Neural cell (in vitro differentiated cells): ENCODE results near the gene FBP1. TPM values are rescaled to one million over a fixed set of nuclear protein-coding genes. Genes with fewer than 3 reads are reported as not detected.

Experiments used
- H2AFZ ChIP-seq: fragments of 200-600, 300-800 bp; sonication (generic), shearing (Covaris generic); 2 replicates; pipeline ENCODE4 v1.6.0; 2014; ENCODE audit warnings: low read depth, mild to moderate bottlenecking, antibody characterized with exemption, low read length, moderate library complexity
- H3F3A ChIP-seq: fragments of 200-600 bp; shearing (Covaris generic); 2 replicates; pipeline ENCODE4 v1.6.1; 2016; ENCODE audit warnings: mild to moderate bottlenecking, moderate library complexity, mixed read lengths, antibody characterized with exemption, low read length; ENCODE audit not compliant: insufficient read depth, poor library complexity, severe bottlenecking
- H3K27ac ChIP-seq: fragments of 200-600, 300-800 bp; sonication (generic), shearing (Covaris generic); 2 replicates; pipeline ENCODE4 v1.5.1; 2014; ENCODE audit warnings: mild to moderate bottlenecking, low read length, moderate library complexity
- H3K27me3 ChIP-seq: fragments of 300-800, 200-600 bp; sonication (generic), shearing (Covaris generic); 2 replicates; pipeline ENCODE4 v1.6.0; 2014; ENCODE audit warnings: mild to moderate bottlenecking, low read depth, low read length, moderate library complexity; ENCODE audit not compliant: insufficient read depth
- H3K36me3 ChIP-seq: fragments of 300-800, 200-600 bp; sonication (generic), shearing (Covaris generic); 2 replicates; pipeline ENCODE4 v1.5.1; 2014; ENCODE audit warnings: mild to moderate bottlenecking, antibody characterized with exemption, low read length, moderate library complexity; ENCODE audit not compliant: insufficient read depth
- H3K4me2 ChIP-seq: fragments of 300-800, 200-600 bp; sonication (generic), shearing (Covaris generic); 2 replicates; pipeline ENCODE4 v1.6.0; 2014; ENCODE audit warnings: mild to moderate bottlenecking, low read length
- H3K4me3 ChIP-seq: fragments of 300-800, 200-600 bp; sonication (generic), shearing (Covaris generic); 2 replicates; pipeline ENCODE4 v1.5.1; 2014; ENCODE audit warnings: mild to moderate bottlenecking, low read length, moderate library complexity
- H3K79me2 ChIP-seq: fragments of 200-600 bp; shearing (Covaris generic); replicated peaks from 2 replicates; pipeline ENCODE4 v1.6.0; 2014; ENCODE audit warnings: mild to moderate bottlenecking, low read length, moderate library complexity; ENCODE audit not compliant: insufficient read depth
- H3K9ac ChIP-seq: fragments of 300-800, 200-600 bp; sonication (generic), shearing (Covaris generic); 2 replicates; pipeline ENCODE4 v1.6.1; 2016; ENCODE audit warnings: mild to moderate bottlenecking, low read length, mixed read lengths
- H3K9me2 ChIP-seq: fragments of 200-600 bp; shearing (Covaris generic); 2 replicates; pipeline ENCODE4 v1.6.1; 2016; ENCODE audit warnings: mild to moderate bottlenecking, low read length, mixed read lengths; ENCODE audit not compliant: insufficient read depth
- H3K9me3 ChIP-seq: fragments of 200-600, 300-800 bp; sonication (generic), shearing (Covaris generic); 2 replicates; pipeline ENCODE4 v1.6.1; 2016; ENCODE audit warnings: mild to moderate bottlenecking, mixed run types, low read length, moderate library complexity, mixed read lengths
- H4K20me1 ChIP-seq: fragments of 200-600 bp; shearing (Covaris generic); 2 replicates; pipeline ENCODE4 v1.6.1; 2016; ENCODE audit warnings: mild to moderate bottlenecking, mixed run types; ENCODE audit not compliant: insufficient read depth
- CTCF ChIP-seq: fragments of 450-650 bp; IDR thresholded peaks from 2 replicates; pipeline ENCODE4 v1.5.1; 2014; ENCODE audit warnings: antibody characterized with exemption, mild to moderate bottlenecking, moderate library complexity; ENCODE audit not compliant: poor library complexity, severe bottlenecking
- EP300 ChIP-seq: fragments of 450-650 bp; conservative IDR thresholded peaks from 2 replicates; pipeline ENCODE4 v1.6.1; 2014; ENCODE audit warnings: antibody characterized with exemption, mild to moderate bottlenecking, moderate library complexity; ENCODE audit not compliant: poor library complexity, severe bottlenecking
- EZH2 ChIP-seq: fragments of 200-600, 300-800 bp; shearing (Covaris generic), sonication (generic); IDR thresholded peaks from 2 replicates; pipeline ENCODE4 v1.6.1; 2014; ENCODE audit warnings: antibody characterized with exemption, low read length, borderline replicate concordance, mild to moderate bottlenecking; ENCODE audit not compliant: insufficient read depth, poor library complexity, severe bottlenecking
- MXI1 ChIP-seq: fragments of 450-650 bp; conservative IDR thresholded peaks from 2 replicates; pipeline ENCODE4 v1.6.1; 2014; ENCODE audit warnings: antibody characterized with exemption, mild to moderate bottlenecking; ENCODE audit not compliant: poor library complexity, severe bottlenecking
- POLR2AphosphoS5 ChIP-seq: IDR thresholded peaks from 2 replicates; pipeline ENCODE4 v1.6.1; 2012
- RAD21 ChIP-seq: fragments of 450-650 bp; conservative IDR thresholded peaks from 2 replicates; pipeline ENCODE4 v1.6.1; 2014; ENCODE audit warnings: antibody characterized with exemption, mild to moderate bottlenecking, moderate library complexity
- REST ChIP-seq: IDR thresholded peaks from 2 replicates; pipeline ENCODE4 v1.6.1; 2012; ENCODE audit warnings: borderline replicate concordance
- SMC3 ChIP-seq: fragments of 450-650 bp; conservative IDR thresholded peaks from 2 replicates; pipeline ENCODE4 v1.6.1; 2014; ENCODE audit warnings: antibody characterized with exemption, mild to moderate bottlenecking, moderate library complexity; ENCODE audit not compliant: poor library complexity
- TAF1 ChIP-seq: IDR thresholded peaks from 2 replicates; pipeline ENCODE4 v1.6.1; 2012; ENCODE audit warnings: low read depth
- polyA plus RNA-seq: library from polyadenylated mRNA; depleted of rRNA; stranded (reverse); fragments of >200 nt; gene quantifications from 2 replicates; pipeline ENCODE4 v1.2.3, GENCODE V29; 2014

Gene FBP1
- polyA plus RNA-seq, 1 donor from 2014 or later: not detected

- TF ChIP-seq EZH2 (no peak), POLR2AphosphoS5 (no peak), EP300 (no peak), MXI1 (no peak), TAF1 (no peak)
- Histone ChIP-seq H3K4me2 (no peak overlapping the region), H3K36me3 (no peaks in the 10 kb centered on the region), H2AFZ (no peak overlapping the region), H3K9ac (no peak overlapping the region), H3F3A (no peaks in the 10 kb centered on the region), H3K79me2 (no peaks in the 10 kb centered on the region), H3K27ac (no peak overlapping the region), H3K4me3 (no peak overlapping the region), H3K27me3 (no peaks in the 10 kb centered on the region), H4K20me1 (no peaks in the 10 kb centered on the region), H3K9me2 (no peaks in the 10 kb centered on the region), H3K9me3 (no peaks in the 10 kb centered on the region)
These were observed 12.0 kb downstream of the FBP1 start for GRCh38 chr9:94627287-94627686.

GRCh38 chr9:94625835-94626234 lies 13.5 kb downstream of the FBP1 start:
- Histone ChIP-seq H3K4me3 (no peak overlapping the region), H3K9me2 (no peaks in the 10 kb centered on the region), H3F3A (no peaks in the 10 kb centered on the region), H2AFZ (no peak overlapping the region), H3K9ac (no peak overlapping the region), H3K4me2 (no peak overlapping the region), H3K27ac (no peak overlapping the region), H3K27me3 (no peaks in the 10 kb centered on the region), H4K20me1 (no peaks in the 10 kb centered on the region), H3K9me3 (no peaks in the 10 kb centered on the region), H3K79me2 (no peaks in the 10 kb centered on the region), H3K36me3 (no peaks in the 10 kb centered on the region)
- no peak for TF ChIP-seq POLR2AphosphoS5
- TF ChIP-seq MXI1: no peak
- no peak for TF ChIP-seq SMC3
- no peak for TF ChIP-seq EP300
- no peak for TF ChIP-seq REST
- no peak for TF ChIP-seq EZH2
- TF ChIP-seq TAF1: no peak
- TF ChIP-seq CTCF: no peak
- TF ChIP-seq RAD21: no peak
